ENCODE results near the gene SMURF1. TPM values are rescaled to one million over a fixed set of nuclear protein-coding genes. Genes with fewer than 3 reads are reported as not detected.

The SMURF1 gene
- total RNA-seq, 1 donor = 23.5 TPM

GRCh38 chr7:99083068-99083651 lies 60.7 kb downstream of the SMURF1 start:
- Histone ChIP-seq H3K9me3 (ENCODE audit: low read depth, low read length) (no peaks in the 10 kb centered on the region), H3K27ac (ENCODE audit: low read depth, low read length) (no peak overlapping the region), H3K79me2 (ENCODE audit: insufficient read depth, low read length) (peaks cover 83% of the 10 kb centered on the region), H3K4me3 (ENCODE audit: insufficient read depth, low read length) (no peak overlapping the region), H3K4me2 (ENCODE audit: insufficient read depth, low read length) (no peak overlapping the region), H4K20me1 (ENCODE audit: insufficient read depth, low read length) (peaks cover 18% of the 10 kb centered on the region), H3K27me3 (ENCODE audit: insufficient read depth, low read length) (no peaks in the 10 kb centered on the region), H3K4me1 (ENCODE audit: insufficient read depth, low read length) (peaks cover 13% of the 10 kb centered on the region), H2AFZ (ENCODE audit: low read length) (no peak overlapping the region), H3K36me3 (ENCODE audit: insufficient read depth, low read length) (no peaks in the 10 kb centered on the region)
- TF ChIP-seq, protein P1, sequence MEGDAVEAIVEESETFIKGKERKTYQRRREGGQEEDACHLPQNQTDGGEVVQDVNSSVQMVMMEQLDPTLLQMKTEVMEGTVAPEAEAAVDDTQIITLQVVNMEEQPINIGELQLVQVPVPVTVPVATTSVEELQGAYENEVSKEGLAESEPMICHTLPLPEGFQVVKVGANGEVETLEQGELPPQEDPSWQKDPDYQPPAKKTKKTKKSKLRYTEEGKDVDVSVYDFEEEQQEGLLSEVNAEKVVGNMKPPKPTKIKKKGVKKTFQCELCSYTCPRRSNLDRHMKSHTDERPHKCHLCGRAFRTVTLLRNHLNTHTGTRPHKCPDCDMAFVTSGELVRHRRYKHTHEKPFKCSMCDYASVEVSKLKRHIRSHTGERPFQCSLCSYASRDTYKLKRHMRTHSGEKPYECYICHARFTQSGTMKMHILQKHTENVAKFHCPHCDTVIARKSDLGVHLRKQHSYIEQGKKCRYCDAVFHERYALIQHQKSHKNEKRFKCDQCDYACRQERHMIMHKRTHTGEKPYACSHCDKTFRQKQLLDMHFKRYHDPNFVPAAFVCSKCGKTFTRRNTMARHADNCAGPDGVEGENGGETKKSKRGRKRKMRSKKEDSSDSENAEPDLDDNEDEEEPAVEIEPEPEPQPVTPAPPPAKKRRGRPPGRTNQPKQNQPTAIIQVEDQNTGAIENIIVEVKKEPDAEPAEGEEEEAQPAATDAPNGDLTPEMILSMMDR (IDR thresholded peaks at IDR 0.05; ENCODE audit: extremely low read depth, low read depth, low read length) = no peak
- DNase-seq (ENCODE audit: insufficient read length, low spot score, missing footprints) = peak; percentile 68

DNA sequence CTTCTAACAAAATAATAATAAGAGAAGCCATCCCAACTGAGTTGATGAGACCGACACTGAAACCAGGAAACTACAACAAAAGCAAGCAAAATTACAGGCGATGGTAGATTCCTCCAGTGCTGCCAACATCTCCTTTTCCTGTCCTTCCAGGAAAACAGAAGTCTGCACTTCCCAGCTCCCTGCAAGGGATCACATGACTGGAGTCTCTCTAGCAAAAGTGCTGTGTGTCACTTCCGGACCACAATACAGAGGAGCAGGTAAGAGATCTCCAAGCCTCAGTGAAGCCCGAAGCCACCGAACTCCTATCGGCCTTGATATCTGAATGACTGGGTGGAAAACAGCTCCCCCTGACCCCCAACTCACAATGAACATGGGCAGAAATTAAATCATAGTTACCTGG lies 63.2 kb downstream of the SMURF1 start:
- H3K79me2 ChIP-seq (ENCODE audit: insufficient read depth, low read length) = peaks cover 83% of the 10 kb centered on the region
- H3K27ac ChIP-seq (ENCODE audit: low read depth, low read length) = no peak overlapping the region
- no peaks in the 10 kb centered on the region for H3K27me3 ChIP-seq (ENCODE audit: insufficient read depth, low read length)
- TF ChIP-seq, protein P1 (IDR thresholded peaks at IDR 0.05; ENCODE audit: extremely low read depth, low read depth, low read length) = no peak
- no peaks in the 10 kb centered on the region for H3K36me3 ChIP-seq (ENCODE audit: insufficient read depth, low read length)
- peaks cover 13% of the 10 kb centered on the region for H3K4me1 ChIP-seq (ENCODE audit: insufficient read depth, low read length)
- no peak overlapping the region for H3K4me2 ChIP-seq (ENCODE audit: insufficient read depth, low read length)
- no peak overlapping the region for H3K4me3 ChIP-seq (ENCODE audit: insufficient read depth, low read length)
- DNase-seq (ENCODE audit: insufficient read length, low spot score, missing footprints) = no peak
- no peaks in the 10 kb centered on the region for H3K9me3 ChIP-seq (ENCODE audit: low read depth, low read length)
- H2AFZ ChIP-seq (ENCODE audit: low read length) = no peak overlapping the region
- peaks cover 28% of the 10 kb centered on the region for H4K20me1 ChIP-seq (ENCODE audit: insufficient read depth, low read length)

DNA sequence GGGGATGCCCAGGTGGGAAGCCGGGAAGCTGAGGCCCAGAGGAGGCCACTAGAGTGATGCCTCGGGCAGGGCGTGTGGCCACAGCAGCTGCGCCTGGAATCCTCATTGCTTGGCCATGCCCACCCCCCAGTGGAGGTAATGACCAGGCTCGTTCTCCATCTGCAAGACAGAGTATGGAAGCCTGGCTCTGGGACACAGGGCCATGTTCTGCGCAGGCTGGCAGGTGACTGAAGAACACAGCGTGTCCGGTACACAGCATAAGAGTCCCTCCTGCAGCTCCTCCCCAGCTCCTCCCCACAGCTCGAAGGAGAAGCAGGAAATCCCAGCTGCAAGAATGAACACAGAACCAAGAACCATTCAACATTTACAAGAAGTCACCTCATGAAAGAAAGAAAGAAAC lies 64.8 kb downstream of the SMURF1 start:
- H3K79me2 ChIP-seq (ENCODE audit: insufficient read depth, low read length) = peaks cover 84% of the 10 kb centered on the region
- TF ChIP-seq, protein P1 (IDR thresholded peaks at IDR 0.05; ENCODE audit: extremely low read depth, low read depth, low read length) = no peak
- H4K20me1 ChIP-seq (ENCODE audit: insufficient read depth, low read length) = peaks cover 28% of the 10 kb centered on the region
- H3K27ac ChIP-seq (ENCODE audit: low read depth, low read length) = peak overlapping the region; percentile 19
- H3K27me3 ChIP-seq (ENCODE audit: insufficient read depth, low read length) = no peaks in the 10 kb centered on the region
- no peaks in the 10 kb centered on the region for H3K9me3 ChIP-seq (ENCODE audit: low read depth, low read length)
- H3K36me3 ChIP-seq (ENCODE audit: insufficient read depth, low read length) = no peaks in the 10 kb centered on the region
- DNase-seq (ENCODE audit: insufficient read length, low spot score, missing footprints) = no peak
- H3K4me2 ChIP-seq (ENCODE audit: insufficient read depth, low read length) = no peak overlapping the region
- H2AFZ ChIP-seq (ENCODE audit: low read length) = no peak overlapping the region
- H3K4me3 ChIP-seq (ENCODE audit: insufficient read depth, low read length) = no peak overlapping the region
- H3K4me1 ChIP-seq (ENCODE audit: insufficient read depth, low read length) = peaks cover 13% of the 10 kb centered on the region

- no peak overlapping the region for H3K4me3 ChIP-seq (ENCODE audit: insufficient read depth, low read length)
- TF ChIP-seq, protein P1 (IDR thresholded peaks at IDR 0.05; ENCODE audit: extremely low read depth, low read depth, low read length) = no peak
- no peak overlapping the region for H2AFZ ChIP-seq (ENCODE audit: low read length)
- H3K27me3 ChIP-seq (ENCODE audit: insufficient read depth, low read length) = no peaks in the 10 kb centered on the region
- H3K36me3 ChIP-seq (ENCODE audit: insufficient read depth, low read length) = no peaks in the 10 kb centered on the region
- peaks cover 33% of the 10 kb centered on the region for H4K20me1 ChIP-seq (ENCODE audit: insufficient read depth, low read length)
- peaks cover 85% of the 10 kb centered on the region for H3K79me2 ChIP-seq (ENCODE audit: insufficient read depth, low read length)
- H3K4me2 ChIP-seq (ENCODE audit: insufficient read depth, low read length) = no peak overlapping the region
- peaks cover 8% of the 10 kb centered on the region for H3K4me1 ChIP-seq (ENCODE audit: insufficient read depth, low read length)
- DNase-seq (ENCODE audit: insufficient read length, low spot score, missing footprints) = no peak
- no peaks in the 10 kb centered on the region for H3K9me3 ChIP-seq (ENCODE audit: low read depth, low read length)
- H3K27ac ChIP-seq (ENCODE audit: low read depth, low read length) = no peak overlapping the region
These were observed 65.5 kb downstream of the SMURF1 start for GRCh38 chr7:99078416-99078815.
